ENCODE data around the gene COL13A1.

- TF ChIP-seq, protein P1, sequence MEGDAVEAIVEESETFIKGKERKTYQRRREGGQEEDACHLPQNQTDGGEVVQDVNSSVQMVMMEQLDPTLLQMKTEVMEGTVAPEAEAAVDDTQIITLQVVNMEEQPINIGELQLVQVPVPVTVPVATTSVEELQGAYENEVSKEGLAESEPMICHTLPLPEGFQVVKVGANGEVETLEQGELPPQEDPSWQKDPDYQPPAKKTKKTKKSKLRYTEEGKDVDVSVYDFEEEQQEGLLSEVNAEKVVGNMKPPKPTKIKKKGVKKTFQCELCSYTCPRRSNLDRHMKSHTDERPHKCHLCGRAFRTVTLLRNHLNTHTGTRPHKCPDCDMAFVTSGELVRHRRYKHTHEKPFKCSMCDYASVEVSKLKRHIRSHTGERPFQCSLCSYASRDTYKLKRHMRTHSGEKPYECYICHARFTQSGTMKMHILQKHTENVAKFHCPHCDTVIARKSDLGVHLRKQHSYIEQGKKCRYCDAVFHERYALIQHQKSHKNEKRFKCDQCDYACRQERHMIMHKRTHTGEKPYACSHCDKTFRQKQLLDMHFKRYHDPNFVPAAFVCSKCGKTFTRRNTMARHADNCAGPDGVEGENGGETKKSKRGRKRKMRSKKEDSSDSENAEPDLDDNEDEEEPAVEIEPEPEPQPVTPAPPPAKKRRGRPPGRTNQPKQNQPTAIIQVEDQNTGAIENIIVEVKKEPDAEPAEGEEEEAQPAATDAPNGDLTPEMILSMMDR (IDR thresholded peaks at IDR 0.05; ENCODE audit: low read length) = no peak
- TF ChIP-seq EZH2 (IDR thresholded peaks at IDR 0.05; ENCODE audit: borderline replicate concordance, low read length) = no peak
Observed at GRCh38 chr10:69973678-69974077, 172.0 kb downstream of the COL13A1 start.
